Activated gamma-delta T cell (primary cell): ENCODE results near the gene MVB12B.

Experiments
- DNase-seq: peaks from one replicate; lab custom pipeline; 2025; lab: John Stamatoyannopoulos, UW

Gene MVB12B

DNA sequence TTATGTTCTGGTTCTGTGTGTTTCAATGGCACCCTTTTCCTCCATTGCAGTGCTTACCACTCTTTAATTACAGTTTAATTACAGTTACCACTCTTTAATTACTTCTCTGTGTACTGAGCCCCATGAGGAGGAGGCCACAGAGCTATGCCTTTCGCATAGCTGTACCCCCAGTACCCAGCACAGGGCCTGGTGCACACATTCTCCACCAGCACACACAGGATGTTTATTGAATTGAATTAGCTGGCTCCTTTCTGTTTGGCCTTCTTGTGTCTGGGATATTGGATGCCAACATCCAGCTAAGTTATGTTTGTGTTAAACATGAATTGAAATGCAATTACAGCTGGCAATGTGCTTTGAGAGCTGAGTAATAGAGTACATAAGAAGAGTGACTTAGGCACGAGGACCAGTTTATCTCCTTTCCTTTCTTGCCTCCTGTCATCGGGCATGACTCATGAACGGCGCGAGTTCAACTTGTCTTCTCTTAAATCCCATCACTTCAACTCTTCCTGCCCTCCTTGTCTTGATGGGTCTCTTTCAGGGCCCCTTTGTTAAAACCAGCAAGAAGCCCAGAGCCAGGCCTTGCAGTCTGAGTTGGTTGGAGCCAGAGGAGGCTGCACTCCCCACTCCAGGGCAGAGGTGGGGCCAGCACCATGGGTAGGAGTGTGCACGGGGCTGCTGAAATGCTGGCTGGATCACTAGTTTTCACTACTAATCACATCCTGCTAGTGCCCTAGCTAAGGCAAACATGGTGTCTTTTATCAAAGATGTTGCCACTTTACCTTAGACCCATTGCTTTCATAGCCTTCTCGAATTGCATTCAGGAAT lies 37.4 kb downstream of the MVB12B start:
- no peak for DNase-seq

- DNase-seq: no peak
Measured at GRCh38 chr9:126365780-126366179, 39.2 kb downstream of the MVB12B start.

GRCh38 chr9:126366366-126367011 lies 39.9 kb downstream of the MVB12B start:
- DNase-seq: no peak

DNA sequence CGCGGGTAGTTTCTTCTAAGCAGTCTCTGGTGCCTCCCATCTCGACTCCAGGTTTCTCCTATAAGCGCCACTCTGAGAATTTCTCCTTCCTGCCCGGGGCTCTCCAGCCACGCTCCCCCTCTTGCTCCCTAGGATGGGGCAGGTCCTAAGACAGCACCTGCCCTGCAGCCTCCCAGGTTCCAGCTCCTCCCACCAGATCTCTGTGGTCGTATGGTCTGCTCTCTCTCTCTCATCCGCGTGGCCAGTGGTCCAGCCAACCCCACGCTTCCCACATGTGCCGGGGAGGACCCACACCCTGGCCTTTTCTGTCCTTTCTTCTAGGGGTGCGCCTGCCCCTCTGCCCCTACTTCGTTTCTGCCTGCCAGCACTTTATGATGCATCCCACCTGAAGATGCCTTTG lies 40.5 kb downstream of the MVB12B start:
- no peak for DNase-seq

DNA sequence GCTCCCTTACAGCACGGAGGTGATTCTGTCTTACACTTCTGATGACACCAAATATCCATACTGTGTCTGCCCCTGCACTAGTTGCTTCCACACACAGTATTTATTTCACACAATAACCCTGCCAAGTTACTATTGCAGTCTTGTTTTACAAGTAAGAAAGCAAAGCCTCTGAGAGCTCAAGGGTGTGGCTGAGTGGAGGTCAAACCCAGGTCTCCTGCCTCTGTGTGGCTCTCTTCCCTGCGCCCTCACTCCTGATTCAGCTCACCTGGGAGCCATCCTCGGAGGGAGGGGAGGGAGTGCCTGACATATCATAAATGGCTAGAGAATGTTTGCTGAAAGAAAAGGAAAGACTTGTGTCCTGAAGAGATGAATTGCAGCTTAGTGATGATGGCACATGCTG lies 41.0 kb downstream of the MVB12B start:
- DNase-seq: no peak

- no peak for DNase-seq
Measured at GRCh38 chr9:126368020-126368419, 41.4 kb downstream of the MVB12B start.

DNA sequence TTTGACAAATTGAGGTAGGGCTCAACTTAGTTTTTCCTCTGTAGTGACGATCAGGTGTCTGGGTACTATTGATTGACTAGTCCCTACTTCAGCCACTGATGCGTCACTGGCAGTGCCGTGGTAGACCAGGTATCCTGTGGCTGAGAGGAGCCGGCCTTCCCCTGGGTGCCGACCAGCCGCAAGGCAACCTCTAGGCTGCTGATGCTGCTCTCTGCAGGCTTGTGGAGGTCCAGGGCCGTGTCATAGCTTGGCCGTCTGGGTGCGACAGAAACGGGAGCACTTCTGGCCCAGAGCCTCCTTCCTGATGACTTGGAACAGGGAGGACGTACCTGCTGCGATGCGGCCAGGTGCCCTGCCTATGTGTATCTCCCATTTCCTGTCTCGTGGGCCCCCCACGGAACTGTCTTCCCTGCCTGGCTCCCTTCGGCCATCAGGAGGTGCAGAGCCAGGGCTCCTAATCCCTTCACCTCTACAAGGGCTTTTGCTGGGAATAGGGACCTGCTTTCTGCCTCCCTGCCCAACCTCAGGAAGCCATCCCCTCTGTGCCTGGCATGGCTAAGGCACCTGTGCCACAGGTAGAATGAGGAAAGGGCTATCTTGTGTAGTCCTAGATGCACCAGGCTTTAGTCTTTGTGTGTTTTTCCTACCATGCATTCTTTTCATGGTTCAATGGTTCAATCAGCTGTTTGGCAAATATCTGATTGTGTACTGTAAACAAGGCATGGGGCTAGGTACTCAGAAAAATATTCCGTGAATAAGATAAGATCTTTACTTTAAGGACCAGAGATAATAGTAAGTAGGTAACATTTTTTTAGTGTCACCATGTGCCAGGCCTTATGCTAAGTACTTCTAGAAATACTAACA lies 44.6 kb downstream of the MVB12B start:
- DNase-seq: no peak

DNA sequence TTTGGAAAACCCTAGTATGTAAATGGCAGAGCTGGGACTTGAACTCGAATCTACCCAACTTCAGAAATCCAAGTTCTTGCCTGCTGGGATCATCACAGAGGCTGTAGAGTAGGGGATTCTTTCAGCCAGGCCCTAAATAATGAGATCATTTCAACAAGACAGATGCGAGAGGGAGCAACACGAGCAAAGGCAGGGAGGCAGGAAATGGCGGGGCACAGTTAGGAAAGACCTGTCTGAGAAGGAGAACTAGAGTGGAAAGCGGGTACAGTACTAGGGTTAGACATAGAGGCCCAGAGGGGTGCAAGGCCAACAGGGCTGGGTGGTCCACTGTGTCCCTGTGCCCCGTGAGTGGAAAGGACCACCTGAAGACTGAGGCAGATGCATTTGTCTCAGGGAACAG lies 46.1 kb downstream of the MVB12B start:
- DNase-seq: no peak

DNA sequence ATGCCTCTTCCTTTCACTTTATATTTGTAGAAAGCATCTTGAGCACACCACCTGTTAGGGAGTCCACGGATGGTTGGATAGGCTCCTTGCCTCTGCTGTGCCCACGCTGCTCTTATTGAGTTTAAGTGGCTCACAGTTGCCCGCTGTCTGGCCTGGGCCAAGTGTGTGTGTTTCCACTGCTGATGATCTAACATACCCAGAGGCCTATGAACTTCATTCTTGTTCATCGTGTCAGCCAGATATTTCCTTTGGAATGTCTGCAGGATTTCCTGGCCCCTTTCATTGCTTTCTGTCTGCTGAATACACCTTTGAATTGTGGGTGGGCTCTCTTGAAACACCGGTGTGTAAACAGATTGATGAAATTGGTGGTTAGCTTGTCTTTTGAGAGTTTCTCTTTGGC lies 46.6 kb downstream of the MVB12B start:
- DNase-seq: no peak

DNA sequence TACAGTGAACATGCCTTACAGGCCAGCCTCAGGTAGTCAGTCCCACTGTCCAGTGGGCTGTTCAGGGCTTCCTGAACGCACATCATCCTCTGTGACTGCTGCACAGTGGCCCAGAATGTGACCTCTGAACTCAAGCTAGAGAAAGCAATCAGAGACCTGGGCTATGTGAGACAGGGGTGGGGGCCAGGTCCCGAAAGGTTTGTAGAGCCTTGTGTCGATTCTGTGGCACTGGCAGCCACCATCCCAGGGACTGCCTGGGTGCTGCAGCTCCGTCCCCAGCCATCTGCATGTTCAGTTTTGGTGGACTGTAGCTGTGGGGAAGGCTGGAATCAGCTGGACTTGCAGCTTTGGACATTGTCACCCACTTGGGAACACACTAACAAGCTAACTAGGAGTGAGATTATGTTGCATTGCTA lies 47.7 kb downstream of the MVB12B start:
- no peak for DNase-seq

DNA sequence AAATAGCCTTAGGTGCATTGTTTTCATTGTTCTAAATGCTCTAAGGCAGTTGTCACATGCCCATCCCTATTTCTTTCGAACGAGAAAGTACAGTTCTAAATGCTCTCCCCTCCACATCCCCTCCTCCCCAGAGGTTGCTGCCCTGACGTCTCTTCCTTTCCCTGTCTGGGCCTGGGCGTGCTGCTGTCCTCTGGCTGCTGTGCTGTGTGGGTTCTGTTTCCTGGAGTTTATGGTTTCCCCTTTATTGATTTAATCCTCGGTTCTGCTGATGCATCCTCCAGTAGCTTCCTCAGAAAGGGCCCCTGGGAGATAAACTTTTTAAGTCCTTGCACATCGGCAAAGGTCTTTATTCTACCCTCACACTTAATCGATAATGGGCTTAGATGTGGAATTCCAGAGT lies 48.8 kb downstream of the MVB12B start:
- DNase-seq: no peak

DNA sequence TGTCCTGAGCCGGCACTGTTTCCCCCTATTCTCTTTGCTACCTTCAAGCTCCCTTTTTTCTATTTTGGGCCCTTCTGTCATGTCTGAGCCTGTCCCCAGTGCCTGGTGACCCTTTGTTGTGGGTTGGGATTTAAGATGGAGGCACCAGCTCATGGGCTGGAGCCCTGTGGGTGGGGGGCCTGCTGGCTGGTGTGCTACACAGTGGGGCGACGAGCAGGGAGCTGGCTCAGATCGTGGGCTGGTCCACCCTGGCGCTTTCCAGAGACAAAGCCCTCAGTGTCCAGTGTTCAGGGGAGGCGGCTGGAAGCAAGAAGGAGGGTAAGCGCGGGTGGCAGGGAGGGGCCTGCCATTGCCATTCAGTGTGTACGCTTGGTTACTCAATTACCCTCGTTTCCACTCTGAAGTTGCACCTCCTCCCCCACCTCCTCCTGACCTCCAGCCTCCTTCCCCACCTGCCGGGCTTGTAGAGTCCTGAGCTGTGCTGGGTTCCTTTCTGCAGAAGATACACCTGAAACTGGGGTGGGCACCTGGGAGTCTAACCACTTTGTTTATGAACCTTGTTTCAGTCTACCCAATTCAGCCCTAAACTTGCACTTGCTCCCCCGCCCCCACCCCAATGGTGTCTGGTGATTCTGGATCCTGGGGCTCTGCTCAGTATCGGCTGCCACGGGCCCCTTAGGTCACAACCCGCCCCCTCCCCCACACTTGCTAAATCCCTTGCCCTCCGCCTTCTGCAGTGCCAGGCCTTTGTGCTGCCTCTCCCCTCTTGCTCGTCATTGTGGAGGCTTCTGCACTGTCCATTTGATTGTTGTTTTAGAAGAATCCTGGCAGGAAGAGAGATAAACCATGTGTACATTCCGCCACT lies 49.9 kb downstream of the MVB12B start:
- no peak for DNase-seq

DNA sequence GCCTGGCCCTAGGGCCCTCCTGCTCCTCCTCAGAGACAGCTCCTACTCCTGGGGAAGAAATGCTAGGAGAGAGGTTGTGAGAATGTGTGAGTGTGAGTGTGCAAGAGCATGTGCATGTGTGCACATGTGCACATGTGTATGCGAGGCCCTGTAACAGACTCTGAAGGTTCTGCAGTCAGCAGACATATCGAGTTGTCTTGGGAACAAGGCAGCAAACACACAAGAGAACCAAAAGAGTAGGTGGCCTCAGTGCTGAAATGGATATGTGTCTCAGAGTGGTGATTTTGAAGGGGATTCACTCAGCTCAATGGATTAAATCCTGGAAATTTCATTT lies 50.5 kb downstream of the MVB12B start:
- DNase-seq: no peak

- DNase-seq: no peak
Measured at GRCh38 chr9:126377536-126377935, 50.9 kb downstream of the MVB12B start.

DNA sequence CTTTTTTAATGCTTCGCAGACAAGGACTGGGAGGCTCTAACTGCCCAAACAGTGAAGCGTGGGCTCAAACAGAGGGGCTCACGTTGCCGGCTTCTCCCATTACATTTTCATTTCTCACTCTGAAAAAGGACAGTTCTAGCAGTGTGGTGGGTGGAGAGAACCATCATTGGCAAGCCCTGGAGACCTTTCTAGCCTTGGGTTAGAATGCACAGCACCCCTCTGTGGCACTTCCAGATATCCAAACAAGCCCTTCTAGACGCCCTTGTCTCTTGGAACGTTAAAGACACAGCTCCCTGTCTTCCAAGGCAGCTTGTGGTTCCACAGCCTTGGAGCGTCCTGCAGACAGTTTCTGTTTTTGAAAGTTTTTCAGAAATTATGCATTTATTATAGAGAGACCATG lies 52.1 kb downstream of the MVB12B start:
- no peak for DNase-seq

GRCh38 chr9:126379661-126380360 lies 53.2 kb downstream of the MVB12B start:
- no peak for DNase-seq

DNA sequence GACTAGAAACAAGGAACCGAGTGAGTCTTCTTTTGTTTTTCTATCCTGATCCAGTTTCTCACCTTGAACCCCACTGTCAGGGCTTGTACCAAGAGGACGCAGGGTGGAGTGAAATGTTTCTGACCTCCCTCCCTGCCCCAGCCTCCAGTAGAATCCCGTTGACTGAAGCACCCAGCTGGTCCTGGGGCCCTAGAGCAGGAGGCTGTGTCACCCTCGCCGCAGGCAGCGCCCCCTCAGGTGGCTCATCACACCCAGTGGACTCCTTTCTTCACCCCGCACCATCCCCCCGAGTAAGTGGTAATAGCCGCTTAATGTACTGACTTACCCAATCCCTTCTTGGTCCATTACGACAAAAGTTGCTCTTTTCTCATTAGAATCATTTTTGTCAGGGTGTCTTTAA lies 53.8 kb downstream of the MVB12B start:
- DNase-seq: no peak

GRCh38 chr9:126381195-126381594 lies 54.6 kb downstream of the MVB12B start:
- no peak for DNase-seq

- no peak for DNase-seq
Measured at GRCh38 chr9:126383406-126384046, 56.9 kb downstream of the MVB12B start.

- DNase-seq: no peak
Measured at GRCh38 chr9:126384926-126385325, 58.3 kb downstream of the MVB12B start.

- DNase-seq: no peak
Measured at GRCh38 chr9:126386088-126386487, 59.5 kb downstream of the MVB12B start.
